GM18951 (cell line): ENCODE results near the gene PKIB.

Source experiments
- POLR2A ChIP-seq: IDR thresholded peaks from 4 replicates; pipeline ENCODE4 v1.6.1; 2011; ENCODE audit warnings: mild to moderate bottlenecking; ENCODE audit not compliant: insufficient read length, insufficient read depth; ENCODE audit errors: extremely low read depth
- in situ Hi-C: fragments of 300-500 bp; cut with MboI; formaldehyde crosslinking; loops from one replicate; pipeline ENCODE4 v1.12.0; 2022; ENCODE audit warnings: low sequenced_read_pairs, mixed read lengths, inconsistent platforms; ENCODE audit not compliant: unreplicated experiment

PKIB gene

GRCh38 chr6:122736616-122737015, 126.4 kb downstream of the PKIB start:
- no peak for TF ChIP-seq POLR2A

GRCh38 chr6:122740091-122740490, 129.9 kb downstream of the PKIB start:
- in situ Hi-C loops = loop anchor here (10.0 to 25.0 kb wide), 2 partner anchors 95 to 572 kb away; no protein-coding TSS in a partner anchor
- no peak for TF ChIP-seq POLR2A

More at GRCh38 chr6:122736616-122737015, 126.4 kb downstream of the PKIB start:
- in situ Hi-C loops = loop anchor here (25.0 kb wide), 1 partner anchor 576 kb away; no protein-coding TSS in a partner anchor

- in situ Hi-C loops = loop anchor here (10.0 to 25.0 kb wide), 2 partner anchors 94 to 571 kb away; no protein-coding TSS in a partner anchor
- no peak for TF ChIP-seq POLR2A
These were observed 130.7 kb downstream of the PKIB start for GRCh38 chr6:122740936-122741335.

GRCh38 chr6:122744247-122744646, 134.0 kb downstream of the PKIB start:
- in situ Hi-C loops = loop anchor here (10.0 to 25.0 kb wide), 2 partner anchors 91 to 568 kb away; no protein-coding TSS in a partner anchor

GRCh38 chr6:122744856-122745255, 134.7 kb downstream of the PKIB start:
- in situ Hi-C loops = loop anchor here (10.0 to 25.0 kb wide), 2 partner anchors 90 to 567 kb away; no protein-coding TSS in a partner anchor

- no peak for TF ChIP-seq POLR2A
- in situ Hi-C loops = loop anchor here (10.0 to 25.0 kb wide), 2 partner anchors 88 to 566 kb away; no protein-coding TSS in a partner anchor
These were observed 136.5 kb downstream of the PKIB start for GRCh38 chr6:122746688-122747087.

- in situ Hi-C loops = loop anchor here (10.0 to 25.0 kb wide), 2 partner anchors 87 to 565 kb away; no protein-coding TSS in a partner anchor
- no peak for TF ChIP-seq POLR2A
These were observed 137.4 kb downstream of the PKIB start for GRCh38 chr6:122747573-122747972.

GRCh38 chr6:122748945-122749344, 138.7 kb downstream of the PKIB start:
- in situ Hi-C loops = loop anchor here (10.0 to 25.0 kb wide), 2 partner anchors 86 to 563 kb away; no protein-coding TSS in a partner anchor

GRCh38 chr6:122749451-122750050, 139.3 kb downstream of the PKIB start:
- no peak for TF ChIP-seq POLR2A
- in situ Hi-C loops = loop anchor here (10.0 to 25.0 kb wide), 2 partner anchors 85 to 563 kb away; no protein-coding TSS in a partner anchor

GRCh38 chr6:122751326-122751725, 141.1 kb downstream of the PKIB start:
- no peak for TF ChIP-seq POLR2A
- in situ Hi-C loops = no loop called here

- no peak for TF ChIP-seq POLR2A
- in situ Hi-C loops = no loop called here
These were observed 142.3 kb downstream of the PKIB start for GRCh38 chr6:122752459-122752858.

- TF ChIP-seq POLR2A = no peak
- in situ Hi-C loops = no loop called here
These were observed 142.9 kb downstream of the PKIB start for GRCh38 chr6:122753000-122753687.

- in situ Hi-C loops = no loop called here
- TF ChIP-seq POLR2A = no peak
These were observed 143.5 kb downstream of the PKIB start for GRCh38 chr6:122753688-122754056.

- TF ChIP-seq POLR2A = no peak
- in situ Hi-C loops = no loop called here
These were observed 144.1 kb downstream of the PKIB start for GRCh38 chr6:122754191-122754731.
